PFSK-1 (cell line): ENCODE data around the gene SH3BP1.

Source experiments
- POLR2AphosphoS5 ChIP-seq: IDR thresholded peaks from 2 replicates; pipeline ENCODE4 v1.6.1; 2012; ENCODE audit warnings: low read depth, mild to moderate bottlenecking, control low read depth, low read length, moderate library complexity
- REST ChIP-seq, 2 experiments: IDR thresholded peaks; 2 replicates each; pipeline versions ENCODE4 v1.6.1 to v1.8.0; 2011 to 2012; ENCODE audit warnings: low read depth in 2 of 2, low read length in 2 of 2, control low read depth in 1 of 2, inconsistent platforms in 1 of 2, mild to moderate bottlenecking in 1 of 2, moderate library complexity in 1 of 2; ENCODE audit not compliant: insufficient read depth in 1 of 2
- SIN3A ChIP-seq: IDR thresholded peaks from 2 replicates; pipeline ENCODE4 v1.6.1; 2012; ENCODE audit warnings: mild to moderate bottlenecking, low read length, moderate library complexity, borderline replicate concordance; ENCODE audit not compliant: insufficient read depth
- TAF1 ChIP-seq: IDR thresholded peaks from 2 replicates; pipeline ENCODE4 v1.6.1; 2012; ENCODE audit warnings: low read length, control low read depth, borderline replicate concordance; ENCODE audit not compliant: insufficient read depth

DNA sequence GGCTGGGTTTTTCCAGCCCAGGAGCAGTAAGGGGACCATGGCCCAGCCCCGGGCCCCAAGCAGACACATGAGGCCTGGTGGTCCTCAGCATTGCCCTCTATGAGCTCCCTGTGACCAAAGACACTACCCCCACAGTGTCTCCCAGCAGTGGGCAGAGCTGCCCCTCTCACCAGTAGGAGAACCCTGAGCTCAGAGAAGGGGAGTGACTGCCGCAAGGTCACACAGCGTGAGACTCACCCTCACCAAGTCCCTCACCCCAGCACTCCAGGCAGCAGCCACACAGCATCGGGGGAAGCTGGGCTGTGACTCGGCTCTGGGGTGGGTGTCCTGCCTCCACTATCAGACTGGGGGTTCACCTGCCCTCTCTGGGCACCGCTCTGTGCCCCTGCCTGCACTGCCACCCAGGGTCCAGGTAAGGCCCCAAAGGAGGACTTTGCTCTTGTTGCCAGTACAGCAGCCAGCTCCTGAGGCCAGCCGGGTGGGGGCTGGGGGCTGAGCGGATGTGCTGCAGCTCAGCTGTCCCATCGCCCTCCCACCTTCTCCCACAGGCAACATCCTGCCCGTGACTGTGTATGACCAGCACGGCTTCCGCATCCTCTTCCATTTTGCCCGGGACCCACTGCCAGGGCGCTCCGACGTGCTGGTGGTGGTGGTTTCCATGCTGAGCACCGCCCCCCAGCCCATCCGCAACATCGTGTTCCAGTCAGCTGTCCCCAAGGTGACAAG, 7.9 kb upstream of the SH3BP1 start:
- TF ChIP-seq TAF1, result no peak
- no peak for TF ChIP-seq REST (IDR thresholded peaks at IDR 0.05; ENCODE audit: insufficient read depth in 1 of 2, low read depth in 2 of 2, low read length in 2 of 2)
- TF ChIP-seq POLR2AphosphoS5, result no peak
- TF ChIP-seq SIN3A, result no peak
